ENCODE results near the gene SEMA4A. TPM values are rescaled to one million over a fixed set of nuclear protein-coding genes. Genes with fewer than 3 reads are reported as not detected.
A peak's percentile ranks its signal among the peaks of the same experiment; 100 is the strongest.

The SEMA4A gene
- total RNA-seq, 3 donors from 2014 or later = 2.1 to 7.6 (median 5.5) TPM

DNA sequence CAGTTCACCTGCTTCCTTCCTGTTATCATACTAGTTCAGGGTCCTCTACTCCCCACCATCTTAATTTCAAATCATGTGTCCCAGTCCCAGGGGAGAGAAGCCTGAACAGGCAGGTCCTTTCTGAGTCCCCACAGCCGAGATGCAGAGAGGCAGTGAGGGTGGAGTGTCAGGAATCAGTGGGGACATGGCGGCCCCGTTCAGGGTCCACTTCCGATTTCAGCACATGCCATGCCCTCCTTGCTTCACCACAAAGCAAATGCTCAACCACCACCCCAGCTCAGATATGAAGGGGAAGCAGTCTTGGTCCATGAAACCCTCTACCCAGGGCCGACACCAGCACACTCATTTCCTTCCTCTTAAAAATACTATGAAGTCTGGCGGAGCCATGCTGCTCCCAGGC is 5.2 kb upstream of the SEMA4A start:
- Histone ChIP-seq H3K4me3 (no peak overlapping the region), H3K36me3 (ENCODE audit: low read depth) (no peaks in the 10 kb centered on the region), H3K9me3 (no peaks in the 10 kb centered on the region), H3K4me1 (ENCODE audit: low read depth) (no peaks in the 10 kb centered on the region)
- TF ChIP-seq, protein P1, sequence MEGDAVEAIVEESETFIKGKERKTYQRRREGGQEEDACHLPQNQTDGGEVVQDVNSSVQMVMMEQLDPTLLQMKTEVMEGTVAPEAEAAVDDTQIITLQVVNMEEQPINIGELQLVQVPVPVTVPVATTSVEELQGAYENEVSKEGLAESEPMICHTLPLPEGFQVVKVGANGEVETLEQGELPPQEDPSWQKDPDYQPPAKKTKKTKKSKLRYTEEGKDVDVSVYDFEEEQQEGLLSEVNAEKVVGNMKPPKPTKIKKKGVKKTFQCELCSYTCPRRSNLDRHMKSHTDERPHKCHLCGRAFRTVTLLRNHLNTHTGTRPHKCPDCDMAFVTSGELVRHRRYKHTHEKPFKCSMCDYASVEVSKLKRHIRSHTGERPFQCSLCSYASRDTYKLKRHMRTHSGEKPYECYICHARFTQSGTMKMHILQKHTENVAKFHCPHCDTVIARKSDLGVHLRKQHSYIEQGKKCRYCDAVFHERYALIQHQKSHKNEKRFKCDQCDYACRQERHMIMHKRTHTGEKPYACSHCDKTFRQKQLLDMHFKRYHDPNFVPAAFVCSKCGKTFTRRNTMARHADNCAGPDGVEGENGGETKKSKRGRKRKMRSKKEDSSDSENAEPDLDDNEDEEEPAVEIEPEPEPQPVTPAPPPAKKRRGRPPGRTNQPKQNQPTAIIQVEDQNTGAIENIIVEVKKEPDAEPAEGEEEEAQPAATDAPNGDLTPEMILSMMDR (IDR thresholded peaks at IDR 0.05) = no peak
- intact Hi-C loops (cut with DNase I, micrococcal nuclease) = loop anchor here (5.0 kb wide), 2 partner anchors 74 to 79 kb away; no protein-coding TSS in a partner anchor
- ATAC-seq (peak; percentile 1), DNase-seq (no peak)

DNA sequence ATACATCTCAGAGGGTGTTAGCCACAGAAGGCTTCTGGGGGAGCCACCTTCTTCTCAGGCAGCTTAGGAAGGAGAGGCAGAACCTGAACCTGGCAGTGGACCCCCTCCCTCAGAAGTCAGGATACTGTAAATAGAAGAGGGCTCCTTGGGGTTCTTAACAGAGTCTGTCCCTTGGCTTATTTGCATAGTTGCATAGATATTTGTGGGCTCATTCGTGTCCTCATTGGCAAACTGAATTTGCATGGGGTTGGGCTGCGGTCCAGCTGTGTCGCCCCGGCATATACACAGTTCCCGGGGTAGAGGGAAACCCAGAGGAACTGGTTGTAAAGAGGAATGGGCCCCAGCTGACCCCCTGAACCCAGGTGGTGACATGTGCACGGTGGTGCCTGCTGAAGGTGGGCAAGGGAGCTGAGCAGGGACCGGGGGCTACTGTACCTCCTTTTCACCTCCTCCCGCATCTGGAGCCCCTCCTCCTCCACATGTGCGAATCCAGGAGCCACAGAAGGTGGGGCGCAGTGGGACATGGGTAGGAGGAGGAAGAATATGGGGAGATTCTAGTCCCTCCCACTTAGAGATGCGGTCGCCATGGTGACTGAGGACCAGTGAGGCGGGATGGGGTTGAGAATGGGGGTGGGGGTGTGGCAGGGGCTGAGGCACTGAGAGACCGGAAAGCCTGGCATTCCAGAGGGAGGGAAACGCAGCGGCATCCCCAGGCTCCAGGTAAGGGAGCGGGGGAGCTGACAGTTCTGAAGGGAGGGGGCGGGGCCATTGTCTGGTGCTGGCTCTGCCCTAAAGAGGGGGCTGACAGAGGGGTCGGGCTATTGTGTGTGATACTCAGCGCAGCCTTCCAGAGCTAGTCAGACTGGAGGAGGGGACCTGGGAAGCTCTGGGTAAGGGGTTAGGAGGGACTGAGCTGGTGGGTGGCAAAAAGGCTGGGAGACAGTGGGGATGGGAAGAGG is 3.7 kb upstream of the SEMA4A start:
- ATAC-seq = no peak
- intact Hi-C loops (cut with DNase I, micrococcal nuclease) = loop anchor here (5.0 kb wide), 2 partner anchors 73 to 78 kb away; no protein-coding TSS in a partner anchor
- peak in 1 of 3 donors; percentile 58 for DNase-seq
- Histone ChIP-seq H3K4me1 (ENCODE audit: low read depth) (no peaks in the 10 kb centered on the region), H3K9me3 (no peaks in the 10 kb centered on the region), H3K36me3 (ENCODE audit: low read depth) (no peaks in the 10 kb centered on the region), H3K4me3 (no peak overlapping the region)
- TF ChIP-seq, protein P1 (IDR thresholded peaks at IDR 0.05) = no peak

DNA sequence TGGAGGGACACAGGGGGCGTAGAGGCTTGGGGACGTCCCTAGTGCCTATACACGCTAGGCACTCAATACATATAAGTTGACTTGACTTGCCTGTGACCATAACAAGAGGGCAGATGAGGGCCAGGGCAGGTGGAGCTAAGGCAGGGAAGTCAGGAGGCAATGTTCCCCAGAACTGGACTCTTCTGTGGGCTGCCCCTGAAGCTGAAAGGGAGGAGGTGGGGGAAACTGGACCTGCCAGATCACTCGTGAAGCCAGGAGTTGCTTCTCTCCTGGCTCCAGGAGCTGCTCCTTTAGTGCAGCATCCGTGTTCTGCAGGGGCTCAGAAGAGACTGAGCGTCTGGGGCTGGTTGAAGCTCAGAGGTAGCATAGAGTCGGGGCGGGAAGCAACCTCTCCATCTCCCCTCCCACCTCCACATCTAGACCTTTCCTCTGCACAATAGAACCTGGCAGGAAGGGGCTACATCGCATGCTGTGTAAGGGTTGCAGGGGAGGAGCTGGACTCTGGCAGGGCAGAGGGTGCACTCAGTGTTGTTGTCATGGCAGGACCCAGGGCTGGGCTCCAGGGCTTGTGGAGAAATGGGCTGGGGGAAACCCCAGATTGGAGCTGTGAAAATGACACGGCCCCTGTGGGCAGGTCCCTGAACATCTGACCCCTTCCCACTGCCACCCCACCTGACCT is 2.9 kb upstream of the SEMA4A start:
- H3K36me3 ChIP-seq (ENCODE audit: low read depth) = no peaks in the 10 kb centered on the region
- no peaks in the 10 kb centered on the region for H3K4me1 ChIP-seq (ENCODE audit: low read depth)
- DNase-seq (no peak), ATAC-seq (no peak)
- H3K4me3 ChIP-seq = no peak overlapping the region
- intact Hi-C loops (cut with DNase I, micrococcal nuclease) = no loop called here
- no peaks in the 10 kb centered on the region for H3K9me3 ChIP-seq
- TF ChIP-seq, protein P1 (IDR thresholded peaks at IDR 0.05) = no peak

DNA sequence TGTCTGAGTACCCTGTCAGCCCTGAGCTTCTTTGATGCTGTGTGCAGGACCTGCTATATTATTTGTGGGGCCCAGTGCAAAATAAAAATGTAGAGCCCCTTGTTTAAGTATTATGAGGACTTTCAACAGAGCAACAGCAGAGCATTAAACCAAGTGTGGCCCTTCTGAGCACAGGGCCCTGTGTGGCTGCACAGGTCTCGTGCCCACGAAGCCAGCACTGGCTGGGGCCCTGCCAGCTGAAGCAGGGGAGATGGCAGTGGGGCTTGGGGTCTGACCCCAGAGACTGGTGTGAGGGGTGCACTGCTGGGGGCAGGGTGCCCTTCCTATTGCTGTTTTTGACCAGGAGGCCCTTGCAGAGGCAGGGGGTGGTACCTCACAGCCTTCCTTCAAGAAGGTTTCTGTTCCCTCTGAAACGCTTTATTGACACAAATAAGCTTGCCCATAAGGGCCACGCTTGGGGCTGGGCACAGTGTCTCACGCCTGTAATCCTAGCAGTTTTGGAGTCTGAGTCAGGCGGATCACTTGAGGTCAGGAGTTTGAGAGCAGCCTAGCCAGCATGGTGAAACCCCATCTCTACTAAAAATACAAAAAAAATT is 2.2 kb upstream of the SEMA4A start:
- Histone ChIP-seq H3K36me3 (ENCODE audit: low read depth) (no peaks in the 10 kb centered on the region), H3K4me1 (ENCODE audit: low read depth) (no peaks in the 10 kb centered on the region), H3K9me3 (no peaks in the 10 kb centered on the region), H3K4me3 (no peak overlapping the region)
- intact Hi-C loops (cut with DNase I, micrococcal nuclease) = no loop called here
- TF ChIP-seq, protein P1 (IDR thresholded peaks at IDR 0.05) = no peak
- ATAC-seq (no peak), DNase-seq (no peak)

DNA sequence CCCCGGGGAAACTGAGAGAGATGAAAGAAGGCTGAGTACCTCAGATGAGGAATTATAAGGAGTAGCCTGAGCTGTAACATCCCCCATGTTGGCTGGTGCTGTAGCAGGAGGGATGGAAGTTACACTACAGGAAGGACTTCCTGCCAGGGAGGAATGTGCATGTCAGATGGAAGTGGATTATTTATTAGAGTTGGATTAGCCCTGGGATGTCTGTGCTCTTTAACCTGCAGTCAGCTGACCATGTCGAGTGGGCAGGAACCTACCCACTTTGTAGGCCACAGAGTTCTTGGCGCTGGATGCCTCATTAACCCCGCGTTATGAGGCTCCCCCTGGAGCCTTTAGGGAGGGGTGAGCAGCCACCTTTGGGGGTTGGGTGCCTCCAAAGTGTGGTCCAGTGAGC is 757 bp upstream of the SEMA4A start:
- Histone ChIP-seq H3K36me3 (ENCODE audit: low read depth) (no peaks in the 10 kb centered on the region), H3K4me1 (ENCODE audit: low read depth) (no peaks in the 10 kb centered on the region), H3K4me3 (no peak overlapping the region), H3K9me3 (no peaks in the 10 kb centered on the region)
- ATAC-seq = no peak
- TF ChIP-seq, protein P1 (IDR thresholded peaks at IDR 0.05) = no peak
- intact Hi-C loops (cut with DNase I, micrococcal nuclease) = no loop called here
- no peak for DNase-seq
